WTC11 (cell line): ENCODE measurements around the gene GDPGP1.

Experiments used
- GABPB1 ChIP-seq: sonication (generic); formaldehyde crosslinking; IDR thresholded peaks from 2 replicates; pipeline ENCODE4 v1.8.1; 2023; ENCODE audit warnings: mild to moderate bottlenecking, missing genetic modification reagents
- TF ChIP-seq, protein P1 (sequence below): fragments of 200-600 bp; IDR thresholded peaks from 2 replicates; pipeline ENCODE4 v1.8.0; 2022; ENCODE audit warnings: antibody characterized with exemption

DNA sequence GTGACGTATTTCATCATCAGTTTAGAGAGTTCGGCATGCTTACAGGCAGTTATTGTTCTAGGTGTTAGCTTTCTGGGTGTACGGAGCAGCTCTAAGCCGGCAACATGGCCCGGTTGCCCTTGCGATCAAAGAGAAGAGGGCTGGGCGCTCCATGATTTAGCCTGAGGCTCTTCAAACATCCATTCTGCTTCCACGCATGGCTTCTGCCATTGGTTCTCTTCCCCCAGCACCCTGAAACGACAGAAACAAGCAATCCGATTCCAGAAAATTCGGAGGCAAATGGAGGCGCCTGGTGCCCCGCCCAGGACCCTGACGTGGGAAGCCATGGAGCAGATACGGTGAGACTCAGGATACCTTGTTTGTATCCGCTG lies 32.0 kb downstream of the GDPGP1 start:
- TF ChIP-seq GABPB1 (CRISPR knock-in tag), result no peak
- TF ChIP-seq, protein P1, sequence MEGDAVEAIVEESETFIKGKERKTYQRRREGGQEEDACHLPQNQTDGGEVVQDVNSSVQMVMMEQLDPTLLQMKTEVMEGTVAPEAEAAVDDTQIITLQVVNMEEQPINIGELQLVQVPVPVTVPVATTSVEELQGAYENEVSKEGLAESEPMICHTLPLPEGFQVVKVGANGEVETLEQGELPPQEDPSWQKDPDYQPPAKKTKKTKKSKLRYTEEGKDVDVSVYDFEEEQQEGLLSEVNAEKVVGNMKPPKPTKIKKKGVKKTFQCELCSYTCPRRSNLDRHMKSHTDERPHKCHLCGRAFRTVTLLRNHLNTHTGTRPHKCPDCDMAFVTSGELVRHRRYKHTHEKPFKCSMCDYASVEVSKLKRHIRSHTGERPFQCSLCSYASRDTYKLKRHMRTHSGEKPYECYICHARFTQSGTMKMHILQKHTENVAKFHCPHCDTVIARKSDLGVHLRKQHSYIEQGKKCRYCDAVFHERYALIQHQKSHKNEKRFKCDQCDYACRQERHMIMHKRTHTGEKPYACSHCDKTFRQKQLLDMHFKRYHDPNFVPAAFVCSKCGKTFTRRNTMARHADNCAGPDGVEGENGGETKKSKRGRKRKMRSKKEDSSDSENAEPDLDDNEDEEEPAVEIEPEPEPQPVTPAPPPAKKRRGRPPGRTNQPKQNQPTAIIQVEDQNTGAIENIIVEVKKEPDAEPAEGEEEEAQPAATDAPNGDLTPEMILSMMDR, result no peak
